ENCODE measurements around the gene PTPRG. TPM values are rescaled to one million over a fixed set of nuclear protein-coding genes. Genes with fewer than 3 reads are reported as not detected.

PTPRG gene
- total RNA-seq, 4 donors from 2014 or later = 33.5 to 56.6 (median 46.9) TPM

- DNase-seq = no peak
- H3K4me3 ChIP-seq = no peak overlapping the region
- H3K36me3 ChIP-seq = no peaks in the 10 kb centered on the region
- no peaks in the 10 kb centered on the region for H3K27me3 ChIP-seq
- H3K9me3 ChIP-seq = no peaks in the 10 kb centered on the region
- H3K4me1 ChIP-seq = no peaks in the 10 kb centered on the region
- TF ChIP-seq CTCF (IDR thresholded peaks at IDR 0.05) (no peak), POLR2A (IDR thresholded peaks at IDR 0.05) (no peak)
- no peak overlapping the region for H3K27ac ChIP-seq
Observed at GRCh38 chr3:61788623-61789507, 227.5 kb downstream of the PTPRG start.

GRCh38 chr3:61789861-61790260 is 228.5 kb downstream of the PTPRG start:
- H3K9me3 ChIP-seq = no peaks in the 10 kb centered on the region

DNA sequence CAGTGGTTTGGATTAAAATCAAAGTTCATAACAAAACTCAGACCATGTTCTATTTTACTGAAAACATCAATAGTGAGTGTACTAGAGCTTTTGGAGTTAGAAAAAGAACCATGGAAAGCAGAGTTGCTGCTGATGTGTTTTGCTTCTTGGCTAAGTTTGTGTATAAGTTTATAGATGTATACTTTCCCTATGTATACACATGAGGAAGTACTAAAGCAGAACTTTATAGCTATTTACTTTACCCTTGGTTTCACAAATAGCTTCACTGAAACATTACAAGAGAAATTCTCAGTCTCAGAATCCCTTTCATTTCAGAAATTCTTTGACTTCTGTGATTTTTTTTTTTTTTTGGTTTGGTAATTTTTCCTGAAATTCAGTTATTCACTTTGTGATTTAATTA is 229.0 kb downstream of the PTPRG start:
- H3K27ac ChIP-seq = no peak overlapping the region
- TF ChIP-seq CTCF (IDR thresholded peaks at IDR 0.05) (no peak), POLR2A (IDR thresholded peaks at IDR 0.05) (no peak)

More at GRCh38 chr3:61789861-61790260, 228.5 kb downstream of the PTPRG start:
- TF ChIP-seq CTCF (IDR thresholded peaks at IDR 0.05) (no peak), POLR2A (IDR thresholded peaks at IDR 0.05) (no peak)
- H3K4me1 ChIP-seq = no peaks in the 10 kb centered on the region
- no peak for DNase-seq
- no peak overlapping the region for H3K4me3 ChIP-seq
- H3K27ac ChIP-seq = no peak overlapping the region
- H3K27me3 ChIP-seq = no peaks in the 10 kb centered on the region
- H3K36me3 ChIP-seq = no peaks in the 10 kb centered on the region

GRCh38 chr3:61793056-61793455 is 231.7 kb downstream of the PTPRG start:
- no peak for TF ChIP-seq CTCF (IDR thresholded peaks at IDR 0.05)
- no peak for TF ChIP-seq POLR2A (IDR thresholded peaks at IDR 0.05)
- H3K27me3 ChIP-seq = no peaks in the 10 kb centered on the region

More for the DNA sequence above, 229.0 kb downstream of the PTPRG start:
- Histone ChIP-seq H3K36me3 (no peaks in the 10 kb centered on the region), H3K4me1 (no peaks in the 10 kb centered on the region), H3K4me3 (no peak overlapping the region), H3K27me3 (no peaks in the 10 kb centered on the region), H3K9me3 (no peaks in the 10 kb centered on the region)
- no peak for DNase-seq

GRCh38 chr3:61793521-61793920 is 232.2 kb downstream of the PTPRG start:
- Histone ChIP-seq H3K36me3 (no peaks in the 10 kb centered on the region), H3K27me3 (no peaks in the 10 kb centered on the region), H3K27ac (no peak overlapping the region), H3K9me3 (no peaks in the 10 kb centered on the region), H3K4me1 (peaks cover 0 to 6% (median 0%) of the 10 kb centered on the region in 4 donors), H3K4me3 (no peak overlapping the region)
- TF ChIP-seq POLR2A (IDR thresholded peaks at IDR 0.05) (no peak), CTCF (IDR thresholded peaks at IDR 0.05) (no peak)
- no peak for DNase-seq

More at GRCh38 chr3:61793056-61793455, 231.7 kb downstream of the PTPRG start:
- Histone ChIP-seq H3K27ac (no peak overlapping the region), H3K4me3 (no peak overlapping the region), H3K9me3 (no peaks in the 10 kb centered on the region), H3K36me3 (no peaks in the 10 kb centered on the region), H3K4me1 (peaks cover 0 to 6% (median 0%) of the 10 kb centered on the region in 4 donors)
- DNase-seq = no peak
